Mesendoderm (in vitro differentiated cells): ENCODE results near the gene VPS18.
A peak's percentile ranks its signal among the peaks of the same experiment; 100 is the strongest.

Experiments used
- DNase-seq: peaks from one replicate; pipeline ENCODE4 v3.0.0; 2013
- H2AK5ac ChIP-seq: 2 replicates; pipeline ENCODE4 v1.6.1; 2013; ENCODE audit warnings: low read length, inconsistent platforms
- H2BK120ac ChIP-seq: 2 replicates; pipeline ENCODE4 v1.6.1; 2013; ENCODE audit warnings: low read depth, mild to moderate bottlenecking, low read length, moderate library complexity, mixed read lengths
- H2BK15ac ChIP-seq: replicated peaks from 2 replicates; pipeline ENCODE4 v1.6.1; 2013; ENCODE audit warnings: low read depth, mild to moderate bottlenecking, moderate library complexity
- H2BK5ac ChIP-seq: 2 replicates; pipeline ENCODE4 v1.6.1; 2013; ENCODE audit warnings: low read length, inconsistent platforms
- H3K18ac ChIP-seq: 2 replicates; pipeline ENCODE4 v1.6.1; 2013; ENCODE audit warnings: mild to moderate bottlenecking, low read length, mixed read lengths
- H3K23ac ChIP-seq: one replicate; pipeline ENCODE4 v1.6.1; 2013; ENCODE audit warnings: low read length
- H3K27ac ChIP-seq: 2 replicates; pipeline ENCODE4 v1.5.1; 2013; ENCODE audit warnings: low read depth, mild to moderate bottlenecking, inconsistent platforms, low read length, moderate library complexity
- H3K27me3 ChIP-seq: 2 replicates; pipeline ENCODE4 v1.6.1; 2013; ENCODE audit warnings: low read length, control low read depth, mild to moderate bottlenecking, inconsistent platforms; ENCODE audit not compliant: insufficient read depth, poor library complexity
- H3K36me3 ChIP-seq: 2 replicates; pipeline ENCODE4 v1.6.1; 2013; ENCODE audit warnings: low read length, inconsistent platforms; ENCODE audit not compliant: control insufficient read depth, insufficient read depth
- H3K4ac ChIP-seq: one replicate; pipeline ENCODE4 v1.6.1; 2013; ENCODE audit warnings: low read depth, mild to moderate bottlenecking, low read length, moderate library complexity
- H3K4me1 ChIP-seq: 2 replicates; pipeline ENCODE4 v1.6.1; 2013; ENCODE audit warnings: low read depth, low read length, inconsistent platforms; ENCODE audit not compliant: control insufficient read depth
- H3K4me2 ChIP-seq: 2 replicates; pipeline ENCODE4 v1.6.1; 2013; ENCODE audit warnings: low read length
- H3K4me3 ChIP-seq: 2 replicates; pipeline ENCODE4 v1.5.1; 2013; ENCODE audit warnings: mild to moderate bottlenecking, low read length
- H3K56ac ChIP-seq: one replicate; pipeline ENCODE4 v1.6.1; 2013; ENCODE audit warnings: low read length
- H3K79me1 ChIP-seq: 2 replicates; pipeline ENCODE4 v1.6.1; 2013; ENCODE audit warnings: low read length, inconsistent platforms
- H3K79me2 ChIP-seq: 2 replicates; pipeline ENCODE4 v1.6.1; 2013; ENCODE audit warnings: mild to moderate bottlenecking, low read length; ENCODE audit not compliant: control insufficient read depth, insufficient read depth
- H3K9ac ChIP-seq: 2 replicates; pipeline ENCODE4 v1.6.1; 2013; ENCODE audit warnings: low read length, inconsistent platforms
- H4K5ac ChIP-seq: one replicate; pipeline ENCODE4 v1.6.1; 2013; ENCODE audit warnings: low read length
- H4K8ac ChIP-seq: one replicate; pipeline ENCODE4 v1.6.1; 2013; ENCODE audit warnings: low read depth, mild to moderate bottlenecking, control low read depth, low read length, moderate library complexity
- WGBS: extraction: QIAGEN DNeasy Blood & Tissue Kit; methylation state at CpG from one replicate; pipeline ENCODE4 v1.1.7; 2013; ENCODE audit warnings: low lambda C conversion rate, missing lambda C conversion rate; ENCODE audit not compliant: insufficient coverage; ENCODE audit errors: extremely low coverage; 5-methylcytosine and 5-hydroxymethylcytosine counted together

The VPS18 gene

DNA sequence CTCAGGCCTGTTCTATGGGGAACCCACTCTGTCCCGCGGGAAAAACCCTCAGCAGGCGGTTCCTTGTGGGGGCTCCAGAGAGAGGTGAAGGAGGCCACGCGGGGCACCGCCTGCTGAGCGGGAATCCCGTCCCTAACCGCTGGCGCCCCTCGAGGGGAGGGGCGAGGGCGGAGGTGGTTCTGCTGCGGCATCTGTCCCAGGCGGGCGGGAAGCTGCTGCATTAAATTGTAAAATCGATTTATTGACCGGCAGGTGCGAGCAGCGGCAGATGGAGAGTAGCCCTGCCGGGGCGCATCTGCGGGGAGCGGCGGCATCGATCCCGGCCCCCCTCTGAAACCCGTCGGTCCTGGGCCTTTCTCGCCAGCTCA, 31.2 kb downstream of the VPS18 start:
- Histone ChIP-seq H3K79me2 (no peaks in the 10 kb centered on the region), H3K9ac (no peak overlapping the region), H3K56ac (no peak overlapping the region), H3K27ac (no peak overlapping the region), H3K23ac (no peak overlapping the region), H2BK120ac (no peak overlapping the region), H2BK5ac (no peak overlapping the region), H4K8ac (no peak overlapping the region), H3K4me2 (no peak overlapping the region), H3K36me3 (no peaks in the 10 kb centered on the region), H2BK15ac (no peak overlapping the region), H3K4me1 (peaks cover 2% of the 10 kb centered on the region), H3K4me3 (no peak overlapping the region), H3K27me3 (peaks cover 72% of the 10 kb centered on the region), H3K18ac (no peak overlapping the region), H3K4ac (no peak overlapping the region), H3K79me1 (no peaks in the 10 kb centered on the region), H4K5ac (no peak overlapping the region), H2AK5ac (no peak overlapping the region)
- WGBS = no CpG with 5 or more reads among the region's 30 CpGs
- no peak for DNase-seq

GRCh38 chr15:40925863-40926658, 31.8 kb downstream of the VPS18 start:
- H3K18ac ChIP-seq = no peak overlapping the region
- peak; percentile 60 for DNase-seq
- H3K27ac ChIP-seq = no peak overlapping the region
- no peak overlapping the region for H2BK120ac ChIP-seq
- H3K9ac ChIP-seq = no peak overlapping the region
- no peak overlapping the region for H3K4ac ChIP-seq
- H3K36me3 ChIP-seq = no peaks in the 10 kb centered on the region
- H2BK15ac ChIP-seq = no peak overlapping the region
- peaks cover 2% of the 10 kb centered on the region for H3K4me1 ChIP-seq
- H3K23ac ChIP-seq = no peak overlapping the region
- WGBS = no CpG with 5 or more reads among the region's 61 CpGs
- H3K4me3 ChIP-seq = no peak overlapping the region
- no peak overlapping the region for H4K5ac ChIP-seq
- H2BK5ac ChIP-seq = no peak overlapping the region
- no peak overlapping the region for H4K8ac ChIP-seq
- H3K27me3 ChIP-seq = peaks cover 74% of the 10 kb centered on the region
- H3K4me2 ChIP-seq = peak overlapping the region; percentile 50
- H3K79me2 ChIP-seq = no peaks in the 10 kb centered on the region
- no peaks in the 10 kb centered on the region for H3K79me1 ChIP-seq
- no peak overlapping the region for H2AK5ac ChIP-seq
- peak overlapping the region; percentile 68 for H3K56ac ChIP-seq

GRCh38 chr15:40926659-40927494, 32.6 kb downstream of the VPS18 start:
- H3K27ac ChIP-seq = no peak overlapping the region
- no peaks in the 10 kb centered on the region for H3K79me2 ChIP-seq
- H3K56ac ChIP-seq = no peak overlapping the region
- H3K36me3 ChIP-seq = no peaks in the 10 kb centered on the region
- no peak overlapping the region for H4K5ac ChIP-seq
- H3K9ac ChIP-seq = no peak overlapping the region
- peaks cover 2% of the 10 kb centered on the region for H3K4me1 ChIP-seq
- H2BK120ac ChIP-seq = no peak overlapping the region
- no peak for DNase-seq
- WGBS = no CpG with 5 or more reads among the region's 33 CpGs
- H2AK5ac ChIP-seq = no peak overlapping the region
- no peak overlapping the region for H3K23ac ChIP-seq
- no peak overlapping the region for H3K4ac ChIP-seq
- H3K79me1 ChIP-seq = no peaks in the 10 kb centered on the region
- H2BK15ac ChIP-seq = no peak overlapping the region
- no peak overlapping the region for H2BK5ac ChIP-seq
- H3K18ac ChIP-seq = no peak overlapping the region
- H3K27me3 ChIP-seq = peaks cover 76% of the 10 kb centered on the region
- H3K4me3 ChIP-seq = no peak overlapping the region
- H3K4me2 ChIP-seq = no peak overlapping the region
- H4K8ac ChIP-seq = no peak overlapping the region

- no peak overlapping the region for H3K4me2 ChIP-seq
- no peak overlapping the region for H3K9ac ChIP-seq
- no peak overlapping the region for H3K4me3 ChIP-seq
- H3K27me3 ChIP-seq = peaks cover 70% of the 10 kb centered on the region
- no peak overlapping the region for H2BK5ac ChIP-seq
- DNase-seq = no peak
- no peak overlapping the region for H4K5ac ChIP-seq
- H4K8ac ChIP-seq = no peak overlapping the region
- H3K23ac ChIP-seq = no peak overlapping the region
- no peak overlapping the region for H3K27ac ChIP-seq
- no peak overlapping the region for H2BK15ac ChIP-seq
- no peak overlapping the region for H2BK120ac ChIP-seq
- H3K79me1 ChIP-seq = no peaks in the 10 kb centered on the region
- no peak overlapping the region for H2AK5ac ChIP-seq
- peaks cover 2% of the 10 kb centered on the region for H3K4me1 ChIP-seq
- no peak overlapping the region for H3K56ac ChIP-seq
- no CpG with 5 or more reads among the region's 24 CpGs for WGBS
- H3K18ac ChIP-seq = no peak overlapping the region
- H3K79me2 ChIP-seq = no peaks in the 10 kb centered on the region
- no peaks in the 10 kb centered on the region for H3K36me3 ChIP-seq
- H3K4ac ChIP-seq = no peak overlapping the region
Observed at GRCh38 chr15:40927495-40927872, 33.2 kb downstream of the VPS18 start.

GRCh38 chr15:40927873-40928806, 33.9 kb downstream of the VPS18 start:
- H4K5ac ChIP-seq = no peak overlapping the region
- H3K4ac ChIP-seq = no peak overlapping the region
- no peak overlapping the region for H3K56ac ChIP-seq
- H3K4me2 ChIP-seq = peak overlapping the region; percentile 28
- H3K18ac ChIP-seq = no peak overlapping the region
- no peaks in the 10 kb centered on the region for H3K79me2 ChIP-seq
- no peak overlapping the region for H3K27ac ChIP-seq
- H3K36me3 ChIP-seq = no peaks in the 10 kb centered on the region
- no peak overlapping the region for H2AK5ac ChIP-seq
- WGBS = no CpG with 5 or more reads among the region's 68 CpGs
- no peak overlapping the region for H2BK5ac ChIP-seq
- peaks cover 2% of the 10 kb centered on the region for H3K4me1 ChIP-seq
- H3K79me1 ChIP-seq = no peaks in the 10 kb centered on the region
- no peak overlapping the region for H3K9ac ChIP-seq
- H3K4me3 ChIP-seq = no peak overlapping the region
- H2BK120ac ChIP-seq = no peak overlapping the region
- no peak overlapping the region for H3K23ac ChIP-seq
- peaks cover 65% of the 10 kb centered on the region for H3K27me3 ChIP-seq
- no peak overlapping the region for H2BK15ac ChIP-seq
- no peak overlapping the region for H4K8ac ChIP-seq
- no peak for DNase-seq
